Psoas muscle (tissue), 8 donors: ENCODE results near the gene ZDHHC18. TPM values are rescaled to one million over a fixed set of nuclear protein-coding genes. Genes with fewer than 3 reads are reported as not detected.

Experiments used
- ATAC-seq, 4 donors: fragments of 200-7000 bp; cut with Tn5 transposase; one replicate each; pipeline ENCODE4 v1.9.1; 2020; ENCODE audit warnings: moderate library complexity in 3 of 4, mild to moderate bottlenecking in 2 of 4
- DNase-seq, 2 donors: peaks; one replicate each; pipeline ENCODE4 v3.0.0-alpha.2; 2020
- H3K27ac ChIP-seq: fragments of 200-600 bp; one replicate; pipeline ENCODE4 v1.8.0; 2022
- H3K27me3 ChIP-seq, 3 donors: fragments of 200-600 bp in 1 of 3; one replicate each; pipeline versions ENCODE4 v1.6.1 to v1.8.0; 2013 to 2022; ENCODE audit warnings: low read length in 2 of 3, mild to moderate bottlenecking in 2 of 3, moderate library complexity in 1 of 3; ENCODE audit not compliant: insufficient read depth in 3 of 3
- H3K36me3 ChIP-seq, 2 donors: fragments of 200-600 bp in 1 of 2; one replicate each; pipeline versions ENCODE4 v1.6.1 to v1.8.0; 2013 to 2022; ENCODE audit warnings: low read depth in 1 of 2, mild to moderate bottlenecking in 1 of 2, moderate library complexity in 1 of 2; ENCODE audit not compliant: insufficient read depth in 1 of 2
- H3K4me1 ChIP-seq: fragments of 200-600 bp; one replicate; pipeline ENCODE4 v1.8.0; 2022
- H3K4me3 ChIP-seq: fragments of 200-600 bp; one replicate; pipeline ENCODE4 v1.8.0; 2022; ENCODE audit warnings: mild to moderate bottlenecking
- H3K9me3 ChIP-seq: fragments of 200-600 bp; one replicate; pipeline ENCODE4 v1.8.0; 2022
- CTCF ChIP-seq: fragments of 200-600 bp; IDR thresholded peaks from one replicate; pipeline ENCODE4 v1.8.0; 2022; ENCODE audit warnings: antibody characterized with exemption
- WGBS, 3 donors: extraction: QIAGEN DNeasy Blood & Tissue Kit; methylation state at CpG; one replicate each; pipeline versions ENCODE4 v1.1.6 to v1.1.7; 2013; 5-methylcytosine and 5-hydroxymethylcytosine counted together
- intact Hi-C, 2 donors: fragments of 100-400 bp; cut with DNase I; formaldehyde crosslinking; loops; one replicate each; pipeline versions ENCODE4 v1.11.0 to v1.14.2; 2022
- polyA plus RNA-seq, 3 donors: library from polyadenylated mRNA; stranded (reverse); fragments of 200-250 nt; gene quantifications; one replicate each; pipeline ENCODE4 v1.2.3, GENCODE V29; 2013
- total RNA-seq, 4 donors: library from RNA; stranded (reverse); fragmentation: NEBNext Ultra II Directional in 2 of 4; extraction: Animal tissue kit (Norgen Biotek cat#: 25700) in 2 of 4; gene quantifications; one replicate each; pipeline versions ENCODE4 v1.2.1 to v1.2.4, GENCODE V29; 2021 to 2023
- donor health status: healthy with polysubstance abuse.
- donor health status: DM: no; HTN: no; CAD: no; lungs with moderate emphysema.
- donor health status: Bipolar disorder and iron deficiency.
- donor health status: healthy.
- donor health status: DM: yes; HTN: yes; CAD: no.
- donor health status: DM: no; HTN: no; CAD: no.
- donor health status: DM: no; HTN: no; CAD: no.
- donor health status: DM: yes; HTN: yes; CAD: no.

ZDHHC18 gene
- total and polyA plus RNA-seq, 7 donors = 7.7 to 16.9 (median 10.8) TPM

GRCh38 chr1:26790551-26790953 is 35.9 kb upstream of the ZDHHC18 start:
- Histone ChIP-seq H3K4me3 (no peak overlapping the region), H3K27me3 (no peaks in the 10 kb centered on the region), H3K4me1 (peaks cover 34% of the 10 kb centered on the region), H3K9me3 (no peaks in the 10 kb centered on the region), H3K27ac (peak overlapping the region; percentile 46), H3K36me3 (peaks cover 2 to 42% of the 10 kb centered on the region in 2 donors)
- 50 to 53% (median 52%) methylated on average over 5 of the region's 5 CpGs for WGBS, 3 donors
- intact Hi-C loops = loop anchor here in 1 of 2 donors (10.0 kb wide), 1 partner anchor 296 kb away; no protein-coding TSS in a partner anchor
- no peak for DNase-seq
- TF ChIP-seq CTCF = no peak
- no peak for ATAC-seq

- Histone ChIP-seq H3K9me3 (no peaks in the 10 kb centered on the region), H3K27ac (peak overlapping the region; percentile 46), H3K36me3 (peaks cover 2 to 42% of the 10 kb centered on the region in 2 donors), H3K4me1 (peaks cover 34% of the 10 kb centered on the region), H3K4me3 (no peak overlapping the region), H3K27me3 (no peaks in the 10 kb centered on the region)
- intact Hi-C loops = loop anchor here in 1 of 2 donors (10.0 kb wide), 1 partner anchor 296 kb away; no protein-coding TSS in a partner anchor
- no peak for TF ChIP-seq CTCF
- no peak for ATAC-seq
- no peak for DNase-seq
- 54 to 61% (median 60%) methylated on average over 6 of the region's 6 CpGs for WGBS, 3 donors
These were observed 35.3 kb upstream of the ZDHHC18 start for GRCh38 chr1:26791148-26791547.

GRCh38 chr1:26791626-26792025 is 34.9 kb upstream of the ZDHHC18 start:
- intact Hi-C loops = loop anchor here in 1 of 2 donors (10.0 kb wide), 1 partner anchor 297 kb away; no protein-coding TSS in a partner anchor
- DNase-seq (no peak), ATAC-seq (no peak)
- Histone ChIP-seq H3K27me3 (no peaks in the 10 kb centered on the region), H3K27ac (peak overlapping the region; percentile 46), H3K4me3 (no peak overlapping the region), H3K36me3 (peaks cover 2 to 42% of the 10 kb centered on the region in 2 donors), H3K9me3 (no peaks in the 10 kb centered on the region), H3K4me1 (peaks cover 30% of the 10 kb centered on the region)
- 48 to 54% (median 49%) methylated on average over 3 of the region's 3 CpGs for WGBS, 3 donors
- no peak for TF ChIP-seq CTCF

GRCh38 chr1:26792924-26793323 is 33.6 kb upstream of the ZDHHC18 start:
- intact Hi-C loops = loop anchor here in 1 of 2 donors (10.0 kb wide), 1 partner anchor 298 kb away; no protein-coding TSS in a partner anchor

More at GRCh38 chr1:26792924-26793323, 33.6 kb upstream of the ZDHHC18 start:
- no peak overlapping the region for H3K27ac ChIP-seq
- no peak overlapping the region for H3K4me3 ChIP-seq
- DNase-seq (no peak), ATAC-seq (no peak)
- peaks cover 2 to 47% of the 10 kb centered on the region in 2 donors for H3K36me3 ChIP-seq
- WGBS, 3 donors = 94 to 98% (median 95%) methylated on average over 2 of the region's 2 CpGs
- TF ChIP-seq CTCF = no peak
- no peaks in the 10 kb centered on the region for H3K9me3 ChIP-seq
- no peaks in the 10 kb centered on the region for H3K27me3 ChIP-seq
- H3K4me1 ChIP-seq = peaks cover 28% of the 10 kb centered on the region
